Ectodermal cell (in vitro differentiated cells): Measurements from ENCODE around the gene MMP11. TPM values are rescaled to one million over a fixed set of nuclear protein-coding genes. Genes with fewer than 3 reads are reported as not detected.
"Not testable (repeated sequence)": the region's sequence is repeated elsewhere in the genome, so short reads cannot be mapped to it uniquely, and the experiment has no call there.

Experiments used
- H3K27ac ChIP-seq: 2 replicates; pipeline ENCODE4 v1.7.0; 2013; ENCODE audit warnings: mild to moderate bottlenecking, low read depth, low read length; ENCODE audit not compliant: insufficient read depth, poor library complexity, severe bottlenecking
- H3K27me3 ChIP-seq: 2 replicates; pipeline ENCODE4 v1.7.0; 2013; ENCODE audit warnings: mild to moderate bottlenecking, low read length; ENCODE audit not compliant: insufficient read depth, control insufficient read depth, poor library complexity, severe bottlenecking
- H3K36me3 ChIP-seq: one replicate; pipeline ENCODE4 v1.7.0; 2013; ENCODE audit warnings: low read length; ENCODE audit not compliant: control insufficient read depth, insufficient read depth
- H3K4me1 ChIP-seq: one replicate; pipeline ENCODE4 v1.7.0; 2013; ENCODE audit warnings: low read length; ENCODE audit not compliant: control insufficient read depth, insufficient read depth
- H3K4me3 ChIP-seq: 2 replicates; pipeline ENCODE4 v1.7.0; 2013; ENCODE audit warnings: low read depth, low read length, control low read depth; ENCODE audit not compliant: insufficient read depth
- H3K9me3 ChIP-seq: 2 replicates; pipeline ENCODE4 v1.7.0; 2013; ENCODE audit warnings: mild to moderate bottlenecking, low read length, moderate library complexity; ENCODE audit not compliant: control insufficient read depth
- WGBS, 2 experiments: methylation state at CpG; one replicate each; pipeline ENCODE4 v1.1.7; 2013; ENCODE audit warnings: missing lambda C conversion rate in 2 of 2; 5-methylcytosine and 5-hydroxymethylcytosine counted together
- polyA plus RNA-seq, 4 experiments: library from polyadenylated mRNA; stranded (reverse); fragments of 50-300 nt; gene quantifications; one replicate each; pipeline ENCODE4 v1.2.3, GENCODE V29; 2013

Gene MMP11
- polyA plus RNA-seq (2013, experiment 1 of 4): 5.6 TPM
- polyA plus RNA-seq (2013, experiment 2 of 4): 6.4 TPM
- 7.1 TPM for polyA plus RNA-seq (2013, experiment 3 of 4)
- 7.9 TPM for polyA plus RNA-seq (2013, experiment 4 of 4)

- no peak within 1 kb of the TSS for H3K27ac ChIP-seq
- WGBS, 2 experiments: 2% methylated on average over 79 of the region's 79 CpGs
- H3K27me3 ChIP-seq: peaks cover 22% of the 10 kb centered on the region
- H3K36me3 ChIP-seq: no peaks in the 10 kb centered on the region
- peak within 1 kb of the TSS; percentile 44 for H3K4me3 ChIP-seq
- peaks cover 13% of the 10 kb centered on the region for H3K4me1 ChIP-seq
- no peaks in the 10 kb centered on the region for H3K9me3 ChIP-seq
Observed at GRCh38 chr22:23772649-23773473, at the start of gene MMP11. Gene MMP11, plus strand, starts transcription at chr22:23772849. Its CDS starts 22 bp downstream, at chr22:23772871.

- H3K4me3 ChIP-seq, H3K27ac ChIP-seq, H3K4me1 ChIP-seq, H3K9me3 ChIP-seq, H3K27me3 ChIP-seq, H3K36me3 ChIP-seq: not testable (repeated sequence)
- 91 to 94% methylated on average over 4 of the region's 4 CpGs for WGBS, 2 experiments
Observed at GRCh38 chr22:23728108-23728507, 44.5 kb upstream of the MMP11 start.

GRCh38 chr22:23737696-23738095, 35.0 kb upstream of the MMP11 start:
- Histone ChIP-seq H3K4me3 (no peak overlapping the region), H3K4me1 (no peaks in the 10 kb centered on the region), H3K27me3 (no peaks in the 10 kb centered on the region), H3K9me3 (no peaks in the 10 kb centered on the region), H3K27ac (no peak overlapping the region), H3K36me3 (no peaks in the 10 kb centered on the region)

GRCh38 chr22:23742505-23743264, 30.0 kb upstream of the MMP11 start:
- no peak overlapping the region for H3K4me3 ChIP-seq

GRCh38 chr22:23743303-23743705, 29.3 kb upstream of the MMP11 start:
- 66 to 75% methylated on average over 2 of the region's 2 CpGs for WGBS, 2 experiments
- Histone ChIP-seq H3K27ac (no peak overlapping the region), H3K9me3 (no peaks in the 10 kb centered on the region), H3K27me3 (no peaks in the 10 kb centered on the region), H3K4me1 (no peaks in the 10 kb centered on the region), H3K36me3 (peaks cover 12% of the 10 kb centered on the region), H3K4me3 (no peak overlapping the region)

More at GRCh38 chr22:23742505-23743264, 30.0 kb upstream of the MMP11 start:
- Histone ChIP-seq H3K4me1 (no peaks in the 10 kb centered on the region), H3K9me3 (no peaks in the 10 kb centered on the region), H3K27ac (no peak overlapping the region), H3K36me3 (peaks cover 12% of the 10 kb centered on the region), H3K27me3 (no peaks in the 10 kb centered on the region)
- 93% methylated on average over 7 of the region's 7 CpGs for WGBS, 2 experiments

- H3K9me3 ChIP-seq: no peaks in the 10 kb centered on the region
- no peak overlapping the region for H3K4me3 ChIP-seq
- no peaks in the 10 kb centered on the region for H3K4me1 ChIP-seq
- H3K36me3 ChIP-seq: peaks cover 12% of the 10 kb centered on the region
- H3K27me3 ChIP-seq: no peaks in the 10 kb centered on the region
- 95 to 96% methylated on average over 13 of the region's 13 CpGs for WGBS, 2 experiments
- no peak overlapping the region for H3K27ac ChIP-seq
Observed at GRCh38 chr22:23744001-23744400, 28.6 kb upstream of the MMP11 start.

- WGBS, 2 experiments: 96% methylated on average over 14 of the region's 14 CpGs
- Histone ChIP-seq H3K27ac (no peak overlapping the region), H3K27me3 (no peaks in the 10 kb centered on the region), H3K4me1 (no peaks in the 10 kb centered on the region), H3K36me3 (peaks cover 12% of the 10 kb centered on the region), H3K4me3 (no peak overlapping the region), H3K9me3 (no peaks in the 10 kb centered on the region)
Observed at GRCh38 chr22:23744485-23744884, 28.2 kb upstream of the MMP11 start.

GRCh38 chr22:23745791-23746190, 26.9 kb upstream of the MMP11 start:
- peaks cover 12% of the 10 kb centered on the region for H3K36me3 ChIP-seq
- 90 to 96% methylated on average over 6 of the region's 6 CpGs for WGBS, 2 experiments
- no peak overlapping the region for H3K4me3 ChIP-seq
- H3K27me3 ChIP-seq: no peaks in the 10 kb centered on the region
- H3K9me3 ChIP-seq: no peaks in the 10 kb centered on the region
- peaks cover 6% of the 10 kb centered on the region for H3K4me1 ChIP-seq
- no peak overlapping the region for H3K27ac ChIP-seq

- WGBS, 2 experiments: 91% methylated on average over 12 of the region's 12 CpGs
- H3K27ac ChIP-seq: no peak overlapping the region
- no peaks in the 10 kb centered on the region for H3K9me3 ChIP-seq
- H3K27me3 ChIP-seq: no peaks in the 10 kb centered on the region
- H3K36me3 ChIP-seq: no peaks in the 10 kb centered on the region
- H3K4me3 ChIP-seq: peak overlapping the region; percentile 86
- H3K4me1 ChIP-seq: peaks cover 6% of the 10 kb centered on the region
Observed at GRCh38 chr22:23749841-23750301, 22.8 kb upstream of the MMP11 start.

- WGBS, 2 experiments: 55 to 60% methylated on average over 5 of the region's 5 CpGs
- peak overlapping the region; percentile 86 for H3K4me3 ChIP-seq
- H3K36me3 ChIP-seq: no peaks in the 10 kb centered on the region
Observed at GRCh38 chr22:23750367-23750713, 22.3 kb upstream of the MMP11 start.

More at GRCh38 chr22:23750367-23750713, 22.3 kb upstream of the MMP11 start:
- Histone ChIP-seq H3K27me3 (no peaks in the 10 kb centered on the region), H3K4me1 (peaks cover 6% of the 10 kb centered on the region), H3K9me3 (no peaks in the 10 kb centered on the region), H3K27ac (no peak overlapping the region)
